Measurements from ENCODE around the gene KCNK15. TPM values are rescaled to one million over a fixed set of nuclear protein-coding genes. Genes with fewer than 3 reads are reported as not detected.

Gene KCNK15
- total and polyA plus RNA-seq, 10 of the 15 experiments (the other 5 are each of a cell fraction or from before 2014, with no cell fraction given), result not detected

- Histone ChIP-seq H3K27ac (ENCODE audit: control insufficient read depth, insufficient read depth) (no peak overlapping the region), H3K4me2 (ENCODE audit: control insufficient read depth, insufficient read depth) (0 out of 2 replicates have a peak overlapping the region, but pooled peaks have one; percentile 44), H2AFZ (ENCODE audit: control insufficient read depth, low read depth, low read length) (peak overlapping the region; percentile 72), H4K20me1 (ENCODE audit: control insufficient read depth, insufficient read depth) (no peaks in the 10 kb centered on the region), H3K79me2 (ENCODE audit: control insufficient read depth, insufficient read depth, low read length) (no peaks in the 10 kb centered on the region), H3K9me3 (replicated peaks; ENCODE audit: control insufficient read depth, insufficient read depth, low read length) (peaks cover 6% of the 10 kb centered on the region; the same call in 2 of the 3 replicates), H3K4me3 (no peak overlapping the region), H3K36me3 (ENCODE audit: control insufficient read depth in 2 of 2, insufficient read depth in 2 of 2, low read length in 1 of 2) (no peaks in the 10 kb centered on the region), H3K27me3 (replicated peaks in 1 of 2; ENCODE audit: control insufficient read depth in 2 of 2, insufficient read depth in 2 of 2, low read length in 1 of 2) (no peaks in the 10 kb centered on the region), H3K4me1 (ENCODE audit: control insufficient read depth, insufficient read depth, low read length) (peaks cover 7% of the 10 kb centered on the region), H3K9ac (ENCODE audit: control insufficient read depth, insufficient read depth, low read length) (no peak overlapping the region)
- FAIRE-seq (no peak), ATAC-seq (no peak), DNase-seq (ENCODE audit: low read depth, low spot score) (no peak)
- intact Hi-C loops (cut with micrococcal nuclease; ENCODE audit: unreplicated experiment) (no loop called here), in situ Hi-C loops (cut with MboI) (no loop called here)
- ChIA-PET RAD21 (ENCODE audit: unreplicated experiment) (no interaction called here), CTCF (no interaction called here), SMC1A (ENCODE audit: uncharacterized antibody, unreplicated experiment) (no interaction called here), POLR2A (no interaction called here)
- no peak for TF ChIP-seq IRF5 (IDR thresholded peaks at IDR 0.05; ENCODE audit: borderline replicate concordance)
- no peak for TF ChIP-seq BMI1 (IDR thresholded peaks at IDR 0.05; ENCODE audit: borderline replicate concordance)
- TF ChIP-seq IRF4 (IDR thresholded peaks at IDR 0.05; ENCODE audit: low read depth, low read length), result no peak
- TF ChIP-seq BACH1 (IDR thresholded peaks at IDR 0.05; ENCODE audit: borderline replicate concordance), result no peak
- TF ChIP-seq USF1 (IDR thresholded peaks at IDR 0.05; ENCODE audit: borderline replicate concordance, extremely low read length, insufficient read depth, low read depth, low read length), result no peak
- TF ChIP-seq ZNF384 (IDR thresholded peaks at IDR 0.05; ENCODE audit: borderline replicate concordance, low read depth, low read length), result no peak
- TF ChIP-seq POU2F2 (IDR thresholded peaks at IDR 0.05; ENCODE audit: borderline replicate concordance, low read depth, low read length), result no peak
- no peak for TF ChIP-seq ZNF207 (IDR thresholded peaks at IDR 0.05; ENCODE audit: borderline replicate concordance)
- no peak for TF ChIP-seq BRCA1 (IDR thresholded peaks at IDR 0.05; ENCODE audit: low read depth, low read length)
- TF ChIP-seq ZNF687 (IDR thresholded peaks at IDR 0.05), result no peak
- TF ChIP-seq ZZZ3 (IDR thresholded peaks at IDR 0.05; ENCODE audit: control insufficient read depth, insufficient read length, low read depth), result no peak
- no TSS peak for BruUV-seq (replicated peaks)
- WGBS (ENCODE audit: insufficient coverage, insufficient replicate concordance, low lambda C conversion rate, missing lambda C conversion rate), result 97% methylated on average over 4 of the region's 4 CpGs
Measured at GRCh38 chr20:44735816-44736169, 9.9 kb upstream of the KCNK15 start.
